Adrenal gland (tissue), 5 donors: Measurements from ENCODE around the gene NR1D2.

Experiments used
- POLR2A ChIP-seq, 2 donors: fragments of 450-650 bp; IDR thresholded peaks; one replicate each; pipeline ENCODE4 v1.6.1; 2017; ENCODE audit warnings: antibody characterized with exemption in 2 of 2, mild to moderate bottlenecking in 2 of 2, moderate library complexity in 1 of 2
- TF ChIP-seq, protein P1 (sequence below), 6 experiments: fragments of 450-650 bp in 4 of 6; fragments of 200-600 bp in 2 of 6; sonication (generic) in 1 of 6; IDR thresholded peaks; 1 replicate in 5 of 6; 2 replicates in 1 of 6; pipeline versions ENCODE4 v1.5.1 to v1.8.0; 2016 to 2021; ENCODE audit warnings: antibody characterized with exemption in 6 of 6, mild to moderate bottlenecking in 2 of 6, moderate library complexity in 1 of 6
- donor health status: DM: no; HTN: no; CAD: no.

DNA sequence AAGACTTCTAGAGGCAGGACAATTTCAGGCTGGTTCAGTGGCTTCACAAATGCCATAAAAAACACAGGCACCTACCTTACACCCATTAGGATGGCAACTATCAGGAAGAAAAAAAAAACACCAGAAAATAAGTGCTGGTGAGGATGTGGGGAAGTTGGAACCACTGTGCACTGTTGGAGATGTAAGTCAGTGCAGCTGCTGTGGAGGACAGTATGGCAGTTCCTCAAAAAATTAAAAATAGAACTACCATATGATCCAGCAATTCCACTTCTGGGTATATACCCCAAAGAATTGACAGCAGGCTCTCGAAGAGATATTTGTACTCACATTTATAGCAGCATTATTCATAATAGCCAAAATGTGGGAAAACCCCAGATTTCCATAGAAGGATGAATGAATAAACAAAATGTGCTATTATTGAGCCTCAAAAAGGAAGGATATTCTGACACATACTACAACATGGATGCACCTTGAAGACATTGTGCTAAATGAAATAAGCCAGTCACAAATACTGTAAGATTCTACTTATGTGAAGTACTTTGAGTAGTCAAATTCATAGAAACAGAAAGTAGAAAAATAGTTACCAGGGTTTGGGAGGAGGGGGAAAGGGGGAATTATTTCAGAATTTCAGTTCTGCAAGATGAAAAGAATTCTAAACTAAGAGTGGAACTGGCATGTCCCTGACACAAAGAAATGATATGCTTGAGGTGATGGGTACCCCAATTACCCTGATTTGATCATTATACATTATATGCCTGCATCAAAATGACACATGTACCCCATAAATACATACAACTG, 40.9 kb downstream of the NR1D2 start:
- TF ChIP-seq, protein P1, sequence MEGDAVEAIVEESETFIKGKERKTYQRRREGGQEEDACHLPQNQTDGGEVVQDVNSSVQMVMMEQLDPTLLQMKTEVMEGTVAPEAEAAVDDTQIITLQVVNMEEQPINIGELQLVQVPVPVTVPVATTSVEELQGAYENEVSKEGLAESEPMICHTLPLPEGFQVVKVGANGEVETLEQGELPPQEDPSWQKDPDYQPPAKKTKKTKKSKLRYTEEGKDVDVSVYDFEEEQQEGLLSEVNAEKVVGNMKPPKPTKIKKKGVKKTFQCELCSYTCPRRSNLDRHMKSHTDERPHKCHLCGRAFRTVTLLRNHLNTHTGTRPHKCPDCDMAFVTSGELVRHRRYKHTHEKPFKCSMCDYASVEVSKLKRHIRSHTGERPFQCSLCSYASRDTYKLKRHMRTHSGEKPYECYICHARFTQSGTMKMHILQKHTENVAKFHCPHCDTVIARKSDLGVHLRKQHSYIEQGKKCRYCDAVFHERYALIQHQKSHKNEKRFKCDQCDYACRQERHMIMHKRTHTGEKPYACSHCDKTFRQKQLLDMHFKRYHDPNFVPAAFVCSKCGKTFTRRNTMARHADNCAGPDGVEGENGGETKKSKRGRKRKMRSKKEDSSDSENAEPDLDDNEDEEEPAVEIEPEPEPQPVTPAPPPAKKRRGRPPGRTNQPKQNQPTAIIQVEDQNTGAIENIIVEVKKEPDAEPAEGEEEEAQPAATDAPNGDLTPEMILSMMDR (IDR thresholded peaks at IDR 0.05), result no peak
- no peak for TF ChIP-seq POLR2A (IDR thresholded peaks at IDR 0.05)
